Neural cell (in vitro differentiated cells): ENCODE results near the gene TMC1. TPM values are rescaled to one million over a fixed set of nuclear protein-coding genes. Genes with fewer than 3 reads are reported as not detected.

ENCODE experiments used
- H2AFZ ChIP-seq: fragments of 200-600, 300-800 bp; sonication (generic), shearing (Covaris generic); 2 replicates; pipeline ENCODE4 v1.6.0; 2014; ENCODE audit warnings: low read depth, mild to moderate bottlenecking, antibody characterized with exemption, low read length, moderate library complexity
- H3F3A ChIP-seq: fragments of 200-600 bp; shearing (Covaris generic); 2 replicates; pipeline ENCODE4 v1.6.1; 2016; ENCODE audit warnings: mild to moderate bottlenecking, moderate library complexity, mixed read lengths, antibody characterized with exemption, low read length; ENCODE audit not compliant: insufficient read depth, poor library complexity, severe bottlenecking
- H3K27ac ChIP-seq: fragments of 200-600, 300-800 bp; sonication (generic), shearing (Covaris generic); 2 replicates; pipeline ENCODE4 v1.5.1; 2014; ENCODE audit warnings: mild to moderate bottlenecking, low read length, moderate library complexity
- H3K27me3 ChIP-seq: fragments of 300-800, 200-600 bp; sonication (generic), shearing (Covaris generic); 2 replicates; pipeline ENCODE4 v1.6.0; 2014; ENCODE audit warnings: mild to moderate bottlenecking, low read depth, low read length, moderate library complexity; ENCODE audit not compliant: insufficient read depth
- H3K36me3 ChIP-seq: fragments of 300-800, 200-600 bp; sonication (generic), shearing (Covaris generic); 2 replicates; pipeline ENCODE4 v1.5.1; 2014; ENCODE audit warnings: mild to moderate bottlenecking, antibody characterized with exemption, low read length, moderate library complexity; ENCODE audit not compliant: insufficient read depth
- H3K4me2 ChIP-seq: fragments of 300-800, 200-600 bp; sonication (generic), shearing (Covaris generic); 2 replicates; pipeline ENCODE4 v1.6.0; 2014; ENCODE audit warnings: mild to moderate bottlenecking, low read length
- H3K4me3 ChIP-seq: fragments of 300-800, 200-600 bp; sonication (generic), shearing (Covaris generic); 2 replicates; pipeline ENCODE4 v1.5.1; 2014; ENCODE audit warnings: mild to moderate bottlenecking, low read length, moderate library complexity
- H3K79me2 ChIP-seq: fragments of 200-600 bp; shearing (Covaris generic); replicated peaks from 2 replicates; pipeline ENCODE4 v1.6.0; 2014; ENCODE audit warnings: mild to moderate bottlenecking, low read length, moderate library complexity; ENCODE audit not compliant: insufficient read depth
- H3K9ac ChIP-seq: fragments of 300-800, 200-600 bp; sonication (generic), shearing (Covaris generic); 2 replicates; pipeline ENCODE4 v1.6.1; 2016; ENCODE audit warnings: mild to moderate bottlenecking, low read length, mixed read lengths
- H3K9me2 ChIP-seq: fragments of 200-600 bp; shearing (Covaris generic); 2 replicates; pipeline ENCODE4 v1.6.1; 2016; ENCODE audit warnings: mild to moderate bottlenecking, low read length, mixed read lengths; ENCODE audit not compliant: insufficient read depth
- H3K9me3 ChIP-seq: fragments of 200-600, 300-800 bp; sonication (generic), shearing (Covaris generic); 2 replicates; pipeline ENCODE4 v1.6.1; 2016; ENCODE audit warnings: mild to moderate bottlenecking, mixed run types, low read length, moderate library complexity, mixed read lengths
- H4K20me1 ChIP-seq: fragments of 200-600 bp; shearing (Covaris generic); 2 replicates; pipeline ENCODE4 v1.6.1; 2016; ENCODE audit warnings: mild to moderate bottlenecking, mixed run types; ENCODE audit not compliant: insufficient read depth
- CTCF ChIP-seq: fragments of 450-650 bp; IDR thresholded peaks from 2 replicates; pipeline ENCODE4 v1.5.1; 2014; ENCODE audit warnings: antibody characterized with exemption, mild to moderate bottlenecking, moderate library complexity; ENCODE audit not compliant: poor library complexity, severe bottlenecking
- EP300 ChIP-seq: fragments of 450-650 bp; conservative IDR thresholded peaks from 2 replicates; pipeline ENCODE4 v1.6.1; 2014; ENCODE audit warnings: antibody characterized with exemption, mild to moderate bottlenecking, moderate library complexity; ENCODE audit not compliant: poor library complexity, severe bottlenecking
- EZH2 ChIP-seq: fragments of 200-600, 300-800 bp; shearing (Covaris generic), sonication (generic); IDR thresholded peaks from 2 replicates; pipeline ENCODE4 v1.6.1; 2014; ENCODE audit warnings: antibody characterized with exemption, low read length, borderline replicate concordance, mild to moderate bottlenecking; ENCODE audit not compliant: insufficient read depth, poor library complexity, severe bottlenecking
- MXI1 ChIP-seq: fragments of 450-650 bp; conservative IDR thresholded peaks from 2 replicates; pipeline ENCODE4 v1.6.1; 2014; ENCODE audit warnings: antibody characterized with exemption, mild to moderate bottlenecking; ENCODE audit not compliant: poor library complexity, severe bottlenecking
- POLR2AphosphoS5 ChIP-seq: IDR thresholded peaks from 2 replicates; pipeline ENCODE4 v1.6.1; 2012
- RAD21 ChIP-seq: fragments of 450-650 bp; conservative IDR thresholded peaks from 2 replicates; pipeline ENCODE4 v1.6.1; 2014; ENCODE audit warnings: antibody characterized with exemption, mild to moderate bottlenecking, moderate library complexity
- SMC3 ChIP-seq: fragments of 450-650 bp; conservative IDR thresholded peaks from 2 replicates; pipeline ENCODE4 v1.6.1; 2014; ENCODE audit warnings: antibody characterized with exemption, mild to moderate bottlenecking, moderate library complexity; ENCODE audit not compliant: poor library complexity
- TAF1 ChIP-seq: IDR thresholded peaks from 2 replicates; pipeline ENCODE4 v1.6.1; 2012; ENCODE audit warnings: low read depth
- polyA plus RNA-seq: library from polyadenylated mRNA; depleted of rRNA; stranded (reverse); fragments of >200 nt; gene quantifications from 2 replicates; pipeline ENCODE4 v1.2.3, GENCODE V29; 2014
- TF ChIP-seq, protein P1 (sequence below): IDR thresholded peaks from 2 replicates; pipeline ENCODE4 v1.6.1; 2012; ENCODE audit warnings: borderline replicate concordance

TMC1 gene
- polyA plus RNA-seq, 1 donor from 2014 or later = not detected

- H3K79me2 ChIP-seq = no peaks in the 10 kb centered on the region
- no peak overlapping the region for H3K4me2 ChIP-seq
- no peaks in the 10 kb centered on the region for H3K9me3 ChIP-seq
- H3K4me3 ChIP-seq = no peak overlapping the region
- H3K27me3 ChIP-seq = no peaks in the 10 kb centered on the region
- H2AFZ ChIP-seq = no peak overlapping the region
- no peak overlapping the region for H3K9ac ChIP-seq
- TF ChIP-seq POLR2AphosphoS5 (no peak), EZH2 (no peak), EP300 (no peak), MXI1 (no peak), SMC3 (no peak), RAD21 (no peak), CTCF (no peak), TAF1 (no peak)
- TF ChIP-seq, protein P1, sequence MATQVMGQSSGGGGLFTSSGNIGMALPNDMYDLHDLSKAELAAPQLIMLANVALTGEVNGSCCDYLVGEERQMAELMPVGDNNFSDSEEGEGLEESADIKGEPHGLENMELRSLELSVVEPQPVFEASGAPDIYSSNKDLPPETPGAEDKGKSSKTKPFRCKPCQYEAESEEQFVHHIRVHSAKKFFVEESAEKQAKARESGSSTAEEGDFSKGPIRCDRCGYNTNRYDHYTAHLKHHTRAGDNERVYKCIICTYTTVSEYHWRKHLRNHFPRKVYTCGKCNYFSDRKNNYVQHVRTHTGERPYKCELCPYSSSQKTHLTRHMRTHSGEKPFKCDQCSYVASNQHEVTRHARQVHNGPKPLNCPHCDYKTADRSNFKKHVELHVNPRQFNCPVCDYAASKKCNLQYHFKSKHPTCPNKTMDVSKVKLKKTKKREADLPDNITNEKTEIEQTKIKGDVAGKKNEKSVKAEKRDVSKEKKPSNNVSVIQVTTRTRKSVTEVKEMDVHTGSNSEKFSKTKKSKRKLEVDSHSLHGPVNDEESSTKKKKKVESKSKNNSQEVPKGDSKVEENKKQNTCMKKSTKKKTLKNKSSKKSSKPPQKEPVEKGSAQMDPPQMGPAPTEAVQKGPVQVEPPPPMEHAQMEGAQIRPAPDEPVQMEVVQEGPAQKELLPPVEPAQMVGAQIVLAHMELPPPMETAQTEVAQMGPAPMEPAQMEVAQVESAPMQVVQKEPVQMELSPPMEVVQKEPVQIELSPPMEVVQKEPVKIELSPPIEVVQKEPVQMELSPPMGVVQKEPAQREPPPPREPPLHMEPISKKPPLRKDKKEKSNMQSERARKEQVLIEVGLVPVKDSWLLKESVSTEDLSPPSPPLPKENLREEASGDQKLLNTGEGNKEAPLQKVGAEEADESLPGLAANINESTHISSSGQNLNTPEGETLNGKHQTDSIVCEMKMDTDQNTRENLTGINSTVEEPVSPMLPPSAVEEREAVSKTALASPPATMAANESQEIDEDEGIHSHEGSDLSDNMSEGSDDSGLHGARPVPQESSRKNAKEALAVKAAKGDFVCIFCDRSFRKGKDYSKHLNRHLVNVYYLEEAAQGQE = no peak
- no peak overlapping the region for H3K27ac ChIP-seq
- H3F3A ChIP-seq = no peaks in the 10 kb centered on the region
- H3K36me3 ChIP-seq = no peaks in the 10 kb centered on the region
- H4K20me1 ChIP-seq = no peaks in the 10 kb centered on the region
- no peaks in the 10 kb centered on the region for H3K9me2 ChIP-seq
Measured at GRCh38 chr9:72491242-72491641, 30.2 kb upstream of the TMC1 start.

GRCh38 chr9:72494051-72494450 is 27.4 kb upstream of the TMC1 start:
- Histone ChIP-seq H4K20me1 (no peaks in the 10 kb centered on the region), H3K9ac (no peak overlapping the region), H3K4me3 (no peak overlapping the region), H3F3A (no peaks in the 10 kb centered on the region), H3K27me3 (no peaks in the 10 kb centered on the region), H3K27ac (no peak overlapping the region), H3K79me2 (no peaks in the 10 kb centered on the region), H2AFZ (no peak overlapping the region), H3K4me2 (no peak overlapping the region), H3K9me3 (no peaks in the 10 kb centered on the region), H3K9me2 (no peaks in the 10 kb centered on the region), H3K36me3 (no peaks in the 10 kb centered on the region)
- TF ChIP-seq TAF1 (no peak), CTCF (no peak), SMC3 (no peak), MXI1 (no peak), EZH2 (no peak), POLR2AphosphoS5 (no peak), EP300 (no peak), RAD21 (no peak)
- TF ChIP-seq, protein P1 = no peak
